A549 (cell line): ENCODE results near the gene GAS6.

Source experiments
- MYC ChIP-seq: IDR thresholded peaks from 2 replicates; pipeline ENCODE4 v1.6.1; 2012; ENCODE audit warnings: mild to moderate bottlenecking, inconsistent platforms, low read length, improper control_type of control experiment, borderline replicate concordance
- POLR2A ChIP-seq: IDR thresholded peaks from 2 replicates; pipeline ENCODE4 v1.6.1; 2012; ENCODE audit warnings: mild to moderate bottlenecking, low read length
- SREBF2 ChIP-seq: fragments of 450-650 bp; IDR thresholded peaks from 2 replicates; pipeline ENCODE4 v1.6.1; 2014; ENCODE audit warnings: mild to moderate bottlenecking, moderate library complexity

GRCh38 chr13:113882716-113883115, 18.8 kb upstream of the GAS6 start:
- TF ChIP-seq SREBF2 (no peak), POLR2A (no peak), MYC (no peak)
